ENCODE data around the gene RBM24. TPM values are rescaled to one million over a fixed set of nuclear protein-coding genes. Genes with fewer than 3 reads are reported as not detected.
"Not testable (repeated sequence)": the region's sequence is repeated elsewhere in the genome, so short reads cannot be mapped to it uniquely, and the experiment has no call there.

Gene RBM24
- total and polyA plus RNA-seq, 2 donors (not counting 3 experiments of a cell fraction or from before 2014, with no cell fraction given) = 6.6 to 6.7 TPM

DNA sequence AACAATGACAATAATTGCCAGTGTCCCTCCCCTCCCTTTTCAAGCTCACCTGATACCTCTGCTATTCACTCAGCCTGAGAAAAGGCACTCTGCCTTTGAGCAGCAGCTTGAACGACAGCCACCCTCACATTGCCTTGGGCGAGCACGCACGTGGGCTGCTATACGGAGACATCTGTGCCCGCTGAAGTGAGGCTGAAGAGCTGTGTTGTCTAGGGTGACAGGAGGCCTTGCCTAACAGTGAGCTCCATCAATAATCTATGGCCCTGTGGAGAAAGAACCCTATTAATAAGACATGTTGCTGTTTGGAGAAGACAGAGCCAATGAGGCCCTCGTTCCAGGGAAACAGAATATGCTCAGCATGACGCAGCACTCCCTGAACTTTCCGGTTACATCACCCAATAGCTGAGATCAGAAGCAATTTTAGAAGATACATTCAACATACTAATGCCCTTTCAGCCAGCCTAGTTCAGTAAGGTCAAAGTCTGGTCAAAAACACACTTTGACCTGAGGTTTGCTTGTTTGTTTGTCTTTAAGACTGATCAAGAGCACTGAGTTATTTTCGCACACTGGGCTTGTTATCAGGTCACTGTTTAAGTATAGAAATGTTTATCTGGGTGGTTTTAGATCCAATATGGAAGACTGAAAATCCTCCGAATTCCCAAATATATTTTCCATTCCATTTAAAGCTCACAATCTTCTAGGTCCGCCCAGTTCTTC lies 30.6 kb downstream of the RBM24 start:
- dilution Hi-C loops (cut with MboI; ENCODE audit: extremely low pct_ligation_motif_present, low sequenced_read_pairs) (no loop called here), intact Hi-C loops (cut with micrococcal nuclease) (no loop called here)
- no peak for FAIRE-seq
- no TSS peak for BruUV-seq (replicated peaks)
- no peak overlapping the region for H3K4me2 ChIP-seq (ENCODE audit: insufficient read depth, low read length)
- no peak overlapping the region for H3K9ac ChIP-seq (replicated peaks; ENCODE audit: extremely low read depth, insufficient read depth, low read length)
- TF ChIP-seq POLR2A (IDR thresholded peaks at IDR 0.05; ENCODE audit: low read depth, low read length) (no peak), GATA2 (IDR thresholded peaks at IDR 0.05; ENCODE audit: insufficient read depth, insufficient read length, low read depth, low read length) (no peak), FOS (IDR thresholded peaks at IDR 0.05; ENCODE audit: borderline replicate concordance, insufficient read depth, low read length) (no peak), JUN (IDR thresholded peaks at IDR 0.05; ENCODE audit: borderline replicate concordance, insufficient read depth, insufficient read length, low read depth) (no peak), POLR2AphosphoS5 (IDR thresholded peaks at IDR 0.05; ENCODE audit: insufficient read depth, low read depth, low read length) (no peak)
- TF ChIP-seq, protein P1, sequence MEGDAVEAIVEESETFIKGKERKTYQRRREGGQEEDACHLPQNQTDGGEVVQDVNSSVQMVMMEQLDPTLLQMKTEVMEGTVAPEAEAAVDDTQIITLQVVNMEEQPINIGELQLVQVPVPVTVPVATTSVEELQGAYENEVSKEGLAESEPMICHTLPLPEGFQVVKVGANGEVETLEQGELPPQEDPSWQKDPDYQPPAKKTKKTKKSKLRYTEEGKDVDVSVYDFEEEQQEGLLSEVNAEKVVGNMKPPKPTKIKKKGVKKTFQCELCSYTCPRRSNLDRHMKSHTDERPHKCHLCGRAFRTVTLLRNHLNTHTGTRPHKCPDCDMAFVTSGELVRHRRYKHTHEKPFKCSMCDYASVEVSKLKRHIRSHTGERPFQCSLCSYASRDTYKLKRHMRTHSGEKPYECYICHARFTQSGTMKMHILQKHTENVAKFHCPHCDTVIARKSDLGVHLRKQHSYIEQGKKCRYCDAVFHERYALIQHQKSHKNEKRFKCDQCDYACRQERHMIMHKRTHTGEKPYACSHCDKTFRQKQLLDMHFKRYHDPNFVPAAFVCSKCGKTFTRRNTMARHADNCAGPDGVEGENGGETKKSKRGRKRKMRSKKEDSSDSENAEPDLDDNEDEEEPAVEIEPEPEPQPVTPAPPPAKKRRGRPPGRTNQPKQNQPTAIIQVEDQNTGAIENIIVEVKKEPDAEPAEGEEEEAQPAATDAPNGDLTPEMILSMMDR (IDR thresholded peaks at IDR 0.05; ENCODE audit: extremely low read depth in 1 of 2, insufficient read depth in 1 of 2, low read depth in 1 of 2, low read length in 2 of 2) = no peak
- TF ChIP-seq, protein P2, sequence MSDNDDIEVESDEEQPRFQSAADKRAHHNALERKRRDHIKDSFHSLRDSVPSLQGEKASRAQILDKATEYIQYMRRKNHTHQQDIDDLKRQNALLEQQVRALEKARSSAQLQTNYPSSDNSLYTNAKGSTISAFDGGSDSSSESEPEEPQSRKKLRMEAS (IDR thresholded peaks at IDR 0.05; ENCODE audit: insufficient read depth, insufficient read length) = no peak
- H3K27me3 ChIP-seq (ENCODE audit: control insufficient read depth in 2 of 2, insufficient read depth in 2 of 2, low read length in 2 of 2) = no peaks in the 10 kb centered on the region
- H3K36me3 ChIP-seq (ENCODE audit: control insufficient read depth in 2 of 2, extremely low read depth in 1 of 2, insufficient read depth in 2 of 2, low read length in 2 of 2) = no peaks in the 10 kb centered on the region
- no peaks in the 10 kb centered on the region for H3K9me1 ChIP-seq (replicated peaks; ENCODE audit: control insufficient read depth, extremely low read depth, insufficient read depth, low read length)
- no peaks in the 10 kb centered on the region for H4K20me1 ChIP-seq (replicated peaks; ENCODE audit: control insufficient read depth, extremely low read depth, insufficient read depth, low read length)
- H3K4me3 ChIP-seq (replicated peaks in 1 of 3; ENCODE audit: insufficient read depth in 1 of 3, low read depth in 1 of 3, low read length in 3 of 3) = no peak overlapping the region
- ChIA-PET POLR2A (no interaction called here), CTCF (interaction anchor here (0.6 to 2.0 kb wide), 3 partner anchors 167 to 1216 kb away, joined by 3 to 6 read pairs (median 4); no protein-coding TSS in a partner anchor)
- no peak for DNase-seq (ENCODE audit: low read depth, low spot score)
- no peak overlapping the region for H2AFZ ChIP-seq (ENCODE audit: low read depth, low read length)
- no peaks in the 10 kb centered on the region for H3K9me3 ChIP-seq (replicated peaks; ENCODE audit: control insufficient read depth, insufficient read depth, low read length)
- no peaks in the 10 kb centered on the region for H3K79me2 ChIP-seq (ENCODE audit: control insufficient read depth, insufficient read depth, low read length)
- H3K4me1 ChIP-seq (ENCODE audit: control insufficient read depth, extremely low read depth, insufficient read depth, low read length) = no peaks in the 10 kb centered on the region
- H3K27ac ChIP-seq (ENCODE audit: insufficient read depth, low read depth, low read length) = no peak overlapping the region

DNA sequence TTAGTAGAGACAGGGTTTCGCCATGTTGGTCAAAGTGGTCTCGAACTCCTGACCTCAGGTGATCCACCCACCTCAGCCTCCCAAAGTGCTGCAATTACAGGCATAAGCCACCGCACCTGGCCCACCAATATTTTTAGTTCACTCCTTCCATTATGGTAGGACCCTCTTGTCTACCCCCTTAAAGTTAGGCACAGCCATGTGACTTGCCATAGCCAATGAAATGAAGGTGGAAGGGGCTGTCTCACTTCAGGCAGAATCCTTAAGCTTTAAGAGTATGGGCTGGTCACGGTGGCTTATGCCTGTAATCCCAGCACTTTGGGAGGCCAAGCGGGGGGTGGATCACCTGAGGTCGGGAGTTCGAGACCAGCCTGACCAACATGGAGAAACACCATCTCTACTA lies 32.1 kb downstream of the RBM24 start:
- H3K4me1 ChIP-seq (ENCODE audit: control insufficient read depth, extremely low read depth, insufficient read depth, low read length); H3K36me3 ChIP-seq (ENCODE audit: control insufficient read depth in 2 of 2, extremely low read depth in 1 of 2, insufficient read depth in 2 of 2, low read length in 2 of 2); H3K9me1 ChIP-seq (replicated peaks; ENCODE audit: control insufficient read depth, extremely low read depth, insufficient read depth, low read length); POLR2A ChIA-PET; BruUV-seq (replicated peaks); H3K27ac ChIP-seq (ENCODE audit: insufficient read depth, low read depth, low read length); H3K9ac ChIP-seq (replicated peaks; ENCODE audit: extremely low read depth, insufficient read depth, low read length); H3K9me3 ChIP-seq (replicated peaks; ENCODE audit: control insufficient read depth, insufficient read depth, low read length); H3K4me2 ChIP-seq (ENCODE audit: insufficient read depth, low read length); H2AFZ ChIP-seq (ENCODE audit: low read depth, low read length); H4K20me1 ChIP-seq (replicated peaks; ENCODE audit: control insufficient read depth, extremely low read depth, insufficient read depth, low read length); FAIRE-seq; intact Hi-C loops (cut with micrococcal nuclease); dilution Hi-C loops (cut with MboI; ENCODE audit: extremely low pct_ligation_motif_present, low sequenced_read_pairs); H3K79me2 ChIP-seq (ENCODE audit: control insufficient read depth, insufficient read depth, low read length); DNase-seq (ENCODE audit: low read depth, low spot score); H3K27me3 ChIP-seq (ENCODE audit: control insufficient read depth in 2 of 2, insufficient read depth in 2 of 2, low read length in 2 of 2); H3K4me3 ChIP-seq (replicated peaks in 1 of 3; ENCODE audit: insufficient read depth in 1 of 3, low read depth in 1 of 3, low read length in 3 of 3); CTCF ChIA-PET: not testable (repeated sequence)

Measured in endothelial cell of umbilical vein (primary cell).